Measurements from ENCODE around the gene HOMER2.
A peak's percentile ranks its signal among the peaks of the same experiment; 100 is the strongest.

The HOMER2 gene

GRCh38 chr15:82903511-82903910 is 49.0 kb downstream of the HOMER2 start:
- TF ChIP-seq GATA3 (IDR thresholded peaks at IDR 0.05; ENCODE audit: low read depth, low read length) (no peak), GATA2 (IDR thresholded peaks at IDR 0.05; ENCODE audit: low read depth, low read length) (no peak)

DNA sequence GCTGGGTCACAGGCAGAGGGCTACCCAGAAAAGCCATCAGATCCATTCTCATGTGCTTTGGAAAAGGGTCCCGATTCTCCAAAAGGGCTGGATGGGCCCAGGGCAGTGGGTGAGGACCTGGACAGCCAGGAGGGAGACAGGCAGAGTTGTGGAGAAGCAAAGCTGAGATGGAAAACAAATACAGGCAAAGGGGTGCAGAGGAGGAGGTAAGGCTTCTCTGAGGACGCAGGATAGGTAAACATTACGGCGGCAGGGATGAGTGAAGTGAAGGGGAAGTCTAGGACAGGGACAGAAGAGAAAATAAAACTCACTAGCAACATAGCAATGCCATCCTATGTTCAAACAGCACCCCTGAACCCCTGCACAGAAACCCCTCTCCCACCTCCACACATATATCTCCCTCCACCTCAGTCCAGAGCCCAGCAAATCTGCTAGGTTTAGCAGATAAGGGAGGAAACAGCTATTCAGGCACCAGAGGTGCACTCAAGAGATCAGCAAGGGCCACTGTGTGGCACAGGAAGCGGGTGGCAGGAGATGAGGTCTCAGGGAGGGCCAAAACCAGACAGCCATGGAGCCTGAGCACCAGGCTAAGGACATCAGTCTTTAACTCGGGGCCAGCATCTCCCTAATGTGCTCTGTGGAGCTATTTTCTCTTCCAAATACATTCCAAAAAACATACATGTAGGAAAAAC is 51.3 kb downstream of the HOMER2 start:
- TF ChIP-seq GATA3 (IDR thresholded peaks at IDR 0.05; ENCODE audit: low read depth, low read length), result no peak
- no peak for TF ChIP-seq GATA2 (IDR thresholded peaks at IDR 0.05; ENCODE audit: low read depth, low read length)

DNA sequence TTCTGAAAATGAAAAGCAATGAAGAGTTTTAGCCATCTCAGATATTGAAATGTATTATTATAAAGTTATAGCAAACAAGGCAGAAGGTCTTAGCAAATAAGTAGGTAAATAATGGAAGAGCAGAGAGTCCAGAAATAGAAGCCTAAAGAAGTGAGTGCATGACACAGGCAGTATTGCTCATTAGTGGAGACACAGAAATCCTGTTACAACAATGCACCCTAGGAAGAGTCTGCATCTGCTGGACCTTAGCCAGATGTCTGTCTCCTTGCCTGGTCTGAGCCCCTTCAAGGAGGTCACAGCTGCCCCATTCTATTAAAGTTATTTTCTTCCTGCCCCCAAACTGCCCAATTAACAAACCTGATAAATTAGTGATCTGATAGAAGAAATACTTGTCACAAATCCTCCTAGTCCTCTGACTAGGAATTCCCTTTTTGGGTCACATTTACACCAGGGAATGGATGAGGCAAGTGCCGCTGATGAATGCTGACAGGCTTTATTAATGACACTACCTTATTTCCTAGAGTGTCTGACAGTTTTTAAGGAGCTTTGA is 51.9 kb downstream of the HOMER2 start:
- TF ChIP-seq GATA3 (IDR thresholded peaks at IDR 0.05; ENCODE audit: low read depth, low read length) (no peak), GATA2 (IDR thresholded peaks at IDR 0.05; ENCODE audit: low read depth, low read length) (no peak)

DNA sequence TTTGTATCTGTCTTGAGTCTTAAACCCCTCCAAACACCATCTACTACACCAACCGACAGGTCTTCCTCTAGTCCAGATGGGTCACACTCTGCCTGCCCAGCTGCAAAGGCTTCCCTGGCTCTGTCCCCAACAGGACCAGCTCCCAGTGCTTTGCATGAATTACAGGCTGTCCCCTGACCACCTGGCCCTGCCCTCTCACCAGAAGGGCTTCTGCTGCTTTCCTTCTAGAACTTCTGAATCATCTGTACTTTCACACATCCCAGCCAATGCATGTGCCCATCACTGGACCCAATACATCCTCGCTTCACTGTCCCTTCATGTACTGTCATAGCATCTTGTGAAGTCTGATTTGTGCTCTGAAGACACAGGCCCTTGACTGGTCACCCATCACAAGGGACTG is 53.6 kb downstream of the HOMER2 start:
- TF ChIP-seq GATA3 (IDR thresholded peaks at IDR 0.05; ENCODE audit: low read depth, low read length), result no peak
- TF ChIP-seq GATA2 (IDR thresholded peaks at IDR 0.05; ENCODE audit: low read depth, low read length), result no peak

- no peak for TF ChIP-seq GATA2 (IDR thresholded peaks at IDR 0.05; ENCODE audit: low read depth, low read length)
- no peak for TF ChIP-seq GATA3 (IDR thresholded peaks at IDR 0.05; ENCODE audit: low read depth, low read length)
Observed at GRCh38 chr15:82895983-82896382, 56.5 kb downstream of the HOMER2 start.

- no peak for TF ChIP-seq GATA2 (IDR thresholded peaks at IDR 0.05; ENCODE audit: low read depth, low read length)
- TF ChIP-seq GATA3 (IDR thresholded peaks at IDR 0.05; ENCODE audit: low read depth, low read length), result no peak
Observed at GRCh38 chr15:82894971-82895520, 57.5 kb downstream of the HOMER2 start.

- TF ChIP-seq GATA3 (IDR thresholded peaks at IDR 0.05; ENCODE audit: low read depth, low read length), result no peak
- no peak for TF ChIP-seq GATA2 (IDR thresholded peaks at IDR 0.05; ENCODE audit: low read depth, low read length)
Observed at GRCh38 chr15:82892573-82892972, 59.9 kb downstream of the HOMER2 start.

DNA sequence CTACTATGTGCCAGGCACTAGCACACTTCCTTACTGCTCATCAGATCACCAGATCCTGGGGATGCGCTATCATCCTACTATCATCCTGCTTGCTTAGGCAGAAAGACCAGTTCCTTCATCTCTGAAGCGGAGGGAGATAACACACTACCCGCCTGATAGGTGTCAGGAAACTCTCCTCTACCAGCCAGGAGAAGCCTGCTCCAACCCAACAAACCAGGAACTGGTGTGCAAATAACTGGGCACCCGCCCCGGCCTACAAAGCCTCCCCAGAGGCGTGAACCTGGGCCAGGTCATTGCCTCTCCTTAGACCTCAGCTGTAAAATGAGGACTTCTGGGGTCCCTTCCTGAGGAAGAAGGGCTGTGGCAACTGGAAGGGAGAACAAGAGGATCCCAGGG is 61.5 kb downstream of the HOMER2 start:
- TF ChIP-seq GATA3 (IDR thresholded peaks at IDR 0.05; ENCODE audit: low read depth, low read length) (no peak), GATA2 (IDR thresholded peaks at IDR 0.05; ENCODE audit: low read depth, low read length) (0 out of 2 replicates have a peak, but pooled peaks have one; percentile 0)

- TF ChIP-seq GATA3 (IDR thresholded peaks at IDR 0.05; ENCODE audit: low read depth, low read length) (no peak), GATA2 (IDR thresholded peaks at IDR 0.05; ENCODE audit: low read depth, low read length) (peak; percentile 35; the same call in 1 of the 2 replicates)
Observed at GRCh38 chr15:82890338-82890994, 62.1 kb downstream of the HOMER2 start.

DNA sequence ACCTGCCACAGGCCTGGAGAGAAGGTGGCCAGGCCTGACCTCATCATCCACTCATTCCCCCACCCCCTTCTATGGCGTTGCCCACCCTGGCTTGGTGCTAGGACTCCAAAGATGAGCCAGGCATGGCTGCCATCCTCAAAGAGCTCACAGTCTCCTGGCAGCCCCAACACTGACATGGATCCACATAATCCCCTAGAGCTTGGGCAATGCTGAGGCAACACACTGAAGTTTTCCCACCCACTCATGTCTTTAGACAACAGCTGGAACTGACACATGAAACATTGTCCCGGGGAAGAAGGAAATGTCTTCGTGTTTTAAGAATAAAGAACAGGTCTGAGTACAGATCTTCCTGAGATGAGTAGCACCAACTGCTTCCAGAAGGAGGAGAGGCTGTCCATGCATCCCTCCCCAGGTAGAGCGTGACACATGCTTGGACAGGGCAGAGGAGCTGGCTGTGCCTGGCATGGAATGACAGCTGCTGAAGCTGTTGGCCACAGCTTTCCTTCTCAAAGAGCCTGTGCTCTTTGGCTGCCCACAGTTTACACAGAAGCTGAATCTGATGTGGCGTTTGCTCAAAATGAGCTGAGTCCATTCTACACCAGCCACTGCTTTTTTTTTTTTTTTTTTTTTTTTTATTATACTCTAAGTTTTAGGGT is 70.1 kb downstream of the HOMER2 start:
- TF ChIP-seq GATA2 (IDR thresholded peaks at IDR 0.05; ENCODE audit: low read depth, low read length) (no peak), GATA3 (IDR thresholded peaks at IDR 0.05; ENCODE audit: low read depth, low read length) (no peak)

- no peak for TF ChIP-seq GATA3 (IDR thresholded peaks at IDR 0.05; ENCODE audit: low read depth, low read length)
- TF ChIP-seq GATA2 (IDR thresholded peaks at IDR 0.05; ENCODE audit: low read depth, low read length), result no peak
Observed at GRCh38 chr15:82881747-82882146, 70.8 kb downstream of the HOMER2 start.

DNA sequence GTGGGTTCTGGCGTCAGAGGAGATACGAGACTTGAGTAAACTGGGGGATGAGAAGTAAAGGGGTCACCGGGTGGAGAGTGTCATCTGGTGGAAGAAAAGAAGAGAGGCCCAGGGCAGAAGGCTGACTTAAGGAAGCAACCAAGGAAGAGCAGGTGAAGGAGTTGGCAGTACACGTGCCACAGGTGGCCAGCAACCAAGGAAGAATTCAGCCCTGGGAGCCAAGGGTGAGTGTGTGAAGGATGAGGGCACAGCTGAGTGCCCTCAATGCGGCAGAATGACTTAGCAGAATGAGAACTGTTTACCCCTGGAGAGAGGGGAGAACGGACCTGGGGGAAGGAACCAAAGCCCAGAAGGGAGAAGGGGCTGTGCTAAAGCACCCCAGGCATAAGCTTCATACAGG is 71.8 kb downstream of the HOMER2 start:
- no peak for TF ChIP-seq GATA2 (IDR thresholded peaks at IDR 0.05; ENCODE audit: low read depth, low read length)
- TF ChIP-seq GATA3 (IDR thresholded peaks at IDR 0.05; ENCODE audit: low read depth, low read length), result no peak

DNA sequence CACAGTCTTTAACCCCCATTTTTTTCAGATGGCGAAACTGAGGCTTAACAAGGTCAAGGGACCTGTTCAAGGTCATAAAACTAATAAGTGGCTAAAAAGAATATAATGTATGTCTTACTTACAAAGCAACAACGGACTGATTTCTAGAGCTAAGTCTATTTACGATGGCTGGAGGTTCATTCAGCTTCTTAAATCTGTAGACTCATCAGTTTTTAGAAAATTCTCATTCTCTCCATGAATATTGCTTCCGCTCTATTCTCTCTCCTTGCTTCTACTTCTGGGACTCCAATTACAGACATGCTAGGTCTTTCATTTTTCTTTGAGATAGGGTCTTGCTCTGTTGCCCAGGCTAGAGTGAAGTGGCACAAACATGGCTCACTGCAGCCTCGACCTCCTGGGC is 74.2 kb downstream of the HOMER2 start:
- TF ChIP-seq GATA2 (IDR thresholded peaks at IDR 0.05; ENCODE audit: low read depth, low read length), result no peak
- TF ChIP-seq GATA3 (IDR thresholded peaks at IDR 0.05; ENCODE audit: low read depth, low read length), result no peak

DNA sequence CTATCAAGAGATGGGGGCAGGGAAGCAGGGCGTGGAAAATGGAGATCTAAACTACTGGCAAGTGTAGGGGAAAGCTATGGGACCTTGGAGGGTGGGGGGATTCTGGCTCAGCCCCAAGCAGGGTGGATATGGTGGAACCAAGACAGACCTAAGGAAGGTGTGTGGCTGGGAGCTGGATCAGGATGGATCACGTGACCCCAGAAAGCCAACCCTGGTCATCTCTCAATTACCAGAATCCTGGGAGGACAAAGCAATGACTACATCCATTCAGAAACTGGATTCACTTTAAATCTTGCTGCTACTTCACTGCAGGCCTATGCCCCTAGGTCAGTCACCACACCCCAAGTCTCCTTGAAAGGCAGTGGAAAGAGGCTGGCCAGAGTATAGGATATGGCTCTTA is 74.7 kb downstream of the HOMER2 start:
- TF ChIP-seq GATA3 (IDR thresholded peaks at IDR 0.05; ENCODE audit: low read depth, low read length) (no peak), GATA2 (IDR thresholded peaks at IDR 0.05; ENCODE audit: low read depth, low read length) (no peak)
